ENCODE data around the gene MACROD2. TPM values are rescaled to one million over a fixed set of nuclear protein-coding genes. Genes with fewer than 3 reads are reported as not detected.

The MACROD2 gene
- polyA plus RNA-seq, 1 donor from 2014 or later, result 23.2 TPM

DNA sequence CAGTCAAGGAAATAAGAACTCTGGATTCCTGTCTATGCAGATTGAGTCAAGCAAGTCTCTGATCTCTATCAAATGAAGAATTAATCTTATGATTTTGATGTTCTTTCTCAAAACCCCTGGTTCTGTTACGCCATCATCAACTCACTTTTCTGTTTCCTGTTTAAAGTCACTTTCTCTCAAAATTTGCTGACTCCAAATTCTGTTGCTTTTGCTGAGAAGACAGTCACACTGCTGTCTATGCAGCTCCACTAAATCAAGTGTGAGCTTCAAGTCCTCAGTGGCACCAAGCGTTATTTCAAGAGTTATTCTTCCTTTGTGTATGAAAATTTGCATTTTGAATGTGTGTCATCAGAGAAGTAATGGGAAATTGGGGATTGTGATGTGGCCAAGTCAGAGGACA lies 1914.7 kb downstream of the MACROD2 start:
- H3K9me2 ChIP-seq (ENCODE audit: insufficient read depth, low read length), result no peaks in the 10 kb centered on the region
- no peaks in the 10 kb centered on the region for H3K36me3 ChIP-seq (ENCODE audit: insufficient read depth, low read length)
- no peak overlapping the region for H3K4me2 ChIP-seq (ENCODE audit: low read length)
- H3F3A ChIP-seq (ENCODE audit: insufficient read depth, low read length, poor library complexity, severe bottlenecking), result no peaks in the 10 kb centered on the region
- TF ChIP-seq EZH2 (IDR thresholded peaks at IDR 0.05; ENCODE audit: borderline replicate concordance, insufficient read depth, low read length, poor library complexity, severe bottlenecking) (no peak), MXI1 (conservative IDR thresholded peaks at IDR 0.05; ENCODE audit: poor library complexity, severe bottlenecking) (no peak), RAD21 (conservative IDR thresholded peaks at IDR 0.05) (no peak), REST (IDR thresholded peaks at IDR 0.05; ENCODE audit: borderline replicate concordance) (no peak), SMC3 (conservative IDR thresholded peaks at IDR 0.05; ENCODE audit: poor library complexity) (no peak), POLR2AphosphoS5 (IDR thresholded peaks at IDR 0.05) (no peak), TAF1 (IDR thresholded peaks at IDR 0.05; ENCODE audit: low read depth) (no peak), EP300 (conservative IDR thresholded peaks at IDR 0.05; ENCODE audit: poor library complexity, severe bottlenecking) (no peak)
- TF ChIP-seq, protein P1, sequence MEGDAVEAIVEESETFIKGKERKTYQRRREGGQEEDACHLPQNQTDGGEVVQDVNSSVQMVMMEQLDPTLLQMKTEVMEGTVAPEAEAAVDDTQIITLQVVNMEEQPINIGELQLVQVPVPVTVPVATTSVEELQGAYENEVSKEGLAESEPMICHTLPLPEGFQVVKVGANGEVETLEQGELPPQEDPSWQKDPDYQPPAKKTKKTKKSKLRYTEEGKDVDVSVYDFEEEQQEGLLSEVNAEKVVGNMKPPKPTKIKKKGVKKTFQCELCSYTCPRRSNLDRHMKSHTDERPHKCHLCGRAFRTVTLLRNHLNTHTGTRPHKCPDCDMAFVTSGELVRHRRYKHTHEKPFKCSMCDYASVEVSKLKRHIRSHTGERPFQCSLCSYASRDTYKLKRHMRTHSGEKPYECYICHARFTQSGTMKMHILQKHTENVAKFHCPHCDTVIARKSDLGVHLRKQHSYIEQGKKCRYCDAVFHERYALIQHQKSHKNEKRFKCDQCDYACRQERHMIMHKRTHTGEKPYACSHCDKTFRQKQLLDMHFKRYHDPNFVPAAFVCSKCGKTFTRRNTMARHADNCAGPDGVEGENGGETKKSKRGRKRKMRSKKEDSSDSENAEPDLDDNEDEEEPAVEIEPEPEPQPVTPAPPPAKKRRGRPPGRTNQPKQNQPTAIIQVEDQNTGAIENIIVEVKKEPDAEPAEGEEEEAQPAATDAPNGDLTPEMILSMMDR (IDR thresholded peaks at IDR 0.05; ENCODE audit: poor library complexity, severe bottlenecking), result no peak
- no peak overlapping the region for H3K27ac ChIP-seq (ENCODE audit: low read length)
- no peak overlapping the region for H2AFZ ChIP-seq (ENCODE audit: low read depth, low read length)
- H3K4me3 ChIP-seq (ENCODE audit: low read length), result no peak overlapping the region
- no peaks in the 10 kb centered on the region for H4K20me1 ChIP-seq (ENCODE audit: insufficient read depth)
- H3K27me3 ChIP-seq (ENCODE audit: insufficient read depth, low read depth, low read length), result no peaks in the 10 kb centered on the region
- no peak overlapping the region for H3K9ac ChIP-seq (ENCODE audit: low read length)
- no peaks in the 10 kb centered on the region for H3K79me2 ChIP-seq (replicated peaks; ENCODE audit: insufficient read depth, low read length)
- H3K9me3 ChIP-seq (ENCODE audit: low read length), result no peaks in the 10 kb centered on the region

DNA sequence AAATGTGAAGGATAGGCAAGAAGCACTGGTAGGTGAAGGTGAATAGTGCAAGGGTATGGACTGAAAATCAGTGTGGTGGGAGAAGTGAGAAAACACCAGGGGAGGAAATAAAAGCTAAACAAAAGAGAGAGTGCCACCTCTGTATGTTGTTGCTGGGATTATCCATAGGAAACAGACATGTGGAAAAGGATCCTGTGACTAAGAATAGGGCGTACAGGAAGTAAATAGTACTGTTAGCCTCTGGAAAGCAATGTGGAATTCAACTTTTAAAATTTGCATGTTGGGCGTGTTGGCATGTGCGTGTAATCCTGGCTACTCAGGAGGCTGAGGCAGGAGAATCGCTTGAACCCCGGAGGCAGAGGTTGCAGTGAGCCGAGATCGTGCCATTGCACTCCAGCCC lies 1916.3 kb downstream of the MACROD2 start:
- no peaks in the 10 kb centered on the region for H3K27me3 ChIP-seq (ENCODE audit: insufficient read depth, low read depth, low read length)
- no peak overlapping the region for H2AFZ ChIP-seq (ENCODE audit: low read depth, low read length)
- H3K79me2 ChIP-seq (replicated peaks; ENCODE audit: insufficient read depth, low read length), result no peaks in the 10 kb centered on the region
- no peak for TF ChIP-seq RAD21 (conservative IDR thresholded peaks at IDR 0.05)
- TF ChIP-seq SMC3 (conservative IDR thresholded peaks at IDR 0.05; ENCODE audit: poor library complexity), result no peak
- no peak for TF ChIP-seq MXI1 (conservative IDR thresholded peaks at IDR 0.05; ENCODE audit: poor library complexity, severe bottlenecking)
- TF ChIP-seq, protein P1 (IDR thresholded peaks at IDR 0.05; ENCODE audit: poor library complexity, severe bottlenecking), result no peak
- H4K20me1 ChIP-seq (ENCODE audit: insufficient read depth), result no peaks in the 10 kb centered on the region
- H3K36me3 ChIP-seq (ENCODE audit: insufficient read depth, low read length), result no peaks in the 10 kb centered on the region
- no peaks in the 10 kb centered on the region for H3F3A ChIP-seq (ENCODE audit: insufficient read depth, low read length, poor library complexity, severe bottlenecking)
- no peaks in the 10 kb centered on the region for H3K9me2 ChIP-seq (ENCODE audit: insufficient read depth, low read length)
- H3K9me3 ChIP-seq (ENCODE audit: low read length), result no peaks in the 10 kb centered on the region
- H3K9ac ChIP-seq (ENCODE audit: low read length), result no peak overlapping the region
- no peak overlapping the region for H3K27ac ChIP-seq (ENCODE audit: low read length)
- H3K4me2 ChIP-seq (ENCODE audit: low read length), result no peak overlapping the region
- H3K4me3 ChIP-seq (ENCODE audit: low read length), result no peak overlapping the region
